Lung (tissue), 12 donors: Measurements from ENCODE around the gene SYNPO2. TPM values are rescaled to one million over a fixed set of nuclear protein-coding genes. Genes with fewer than 3 reads are reported as not detected.

Experiments used
- ATAC-seq: fragments of 200-7000 bp; cut with Tn5 transposase; one replicate; pipeline ENCODE4 v1.9.1; 2020; ENCODE audit warnings: moderate number of reproducible peaks; ENCODE audit not compliant: insufficient read depth, low FRiP score
- DNase-seq, 3 donors: peaks; one replicate each; pipeline ENCODE4 v3.0.0-alpha.2; 2013 to 2017
- H3K27ac ChIP-seq, 2 donors: one replicate each; pipeline ENCODE4 v1.5.1; 2013; ENCODE audit warnings: mild to moderate bottlenecking in 2 of 2, moderate library complexity in 2 of 2, control low read depth in 1 of 2, inconsistent platforms in 1 of 2, low read depth in 1 of 2, low read length in 1 of 2
- H3K27me3 ChIP-seq, 3 donors: one replicate each; pipeline ENCODE4 v1.5.1; 2013; ENCODE audit warnings: low read length in 2 of 3; ENCODE audit not compliant: control insufficient read depth in 3 of 3, insufficient read depth in 3 of 3
- H3K36me3 ChIP-seq, 4 donors: one replicate each; pipeline ENCODE4 v1.5.1; 2013; ENCODE audit warnings: low read length in 4 of 4, mild to moderate bottlenecking in 1 of 4, moderate library complexity in 1 of 4; ENCODE audit not compliant: control insufficient read depth in 4 of 4, insufficient read depth in 4 of 4
- H3K4me1 ChIP-seq, 5 donors: one replicate each; pipeline ENCODE4 v1.5.1; 2013; ENCODE audit warnings: low read length in 5 of 5, mild to moderate bottlenecking in 2 of 5, moderate library complexity in 1 of 5; ENCODE audit not compliant: control insufficient read depth in 5 of 5, insufficient read depth in 5 of 5
- H3K4me3 ChIP-seq: one replicate; pipeline ENCODE4 v1.5.1; 2013; ENCODE audit warnings: mild to moderate bottlenecking, control low read depth, moderate library complexity
- H3K9ac ChIP-seq, 2 donors: one replicate each; pipeline ENCODE4 v1.5.1; 2013; ENCODE audit warnings: low read length in 2 of 2, control low read depth in 1 of 2; ENCODE audit not compliant: insufficient read depth in 1 of 2
- H3K9me3 ChIP-seq, 4 donors: one replicate each; pipeline ENCODE4 v1.5.1; 2013; ENCODE audit warnings: low read length in 3 of 4, mild to moderate bottlenecking in 1 of 4, moderate library complexity in 1 of 4; ENCODE audit not compliant: control insufficient read depth in 4 of 4, insufficient read depth in 3 of 4
- WGBS, 2 donors: extraction: QIAGEN DNeasy Blood & Tissue Kit; methylation state at CpG; one replicate each; pipeline ENCODE4 v1.1.7; 2013; 5-methylcytosine and 5-hydroxymethylcytosine counted together
- polyA plus RNA-seq, 2 donors: library from polyadenylated mRNA; stranded (reverse); fragments of 200-250 nt; gene quantifications; one replicate each; pipeline ENCODE4 v1.2.1, GENCODE V29; 2013
- total RNA-seq, 2 donors: library from RNA; depleted of rRNA in 1 of 2; stranded (reverse); fragments of >200 nt in 1 of 2; gene quantifications; one replicate each; pipeline ENCODE4 v1.2.1, GENCODE V29; 2014 to 2021
- TF ChIP-seq, protein P1 (sequence below): IDR thresholded peaks from 2 replicates; pipeline ENCODE4 v1.5.1; 2012; ENCODE audit warnings: mild to moderate bottlenecking; ENCODE audit errors: control extremely low read depth, extremely low read depth
- donor health status: control.
- donor health status: control.
- donor health status: Bipolar disorder and iron deficiency.
- donor health status: healthy.
- donor health status: DM: yes; HTN: yes; CAD: no.

The SYNPO2 gene
- total and polyA plus RNA-seq, 4 donors, result 3.5 to 27.6 (median 10.1) TPM

GRCh38 chr4:118948545-118949144, 60.0 kb downstream of the SYNPO2 start:
- H3K27ac ChIP-seq, result no peak overlapping the region
- no peaks in the 10 kb centered on the region for H3K27me3 ChIP-seq
- H3K4me3 ChIP-seq, result no peak overlapping the region
- no peak overlapping the region for H3K9ac ChIP-seq
- ATAC-seq (no peak), DNase-seq (no peak)
- no peaks in the 10 kb centered on the region for H3K36me3 ChIP-seq
- WGBS, 2 donors, result 52 to 58% methylated on average over 3 of the region's 3 CpGs
- peaks cover 0 to 26% (median 0%) of the 10 kb centered on the region in 5 donors for H3K4me1 ChIP-seq
- no peaks in the 10 kb centered on the region for H3K9me3 ChIP-seq
- TF ChIP-seq, protein P1, sequence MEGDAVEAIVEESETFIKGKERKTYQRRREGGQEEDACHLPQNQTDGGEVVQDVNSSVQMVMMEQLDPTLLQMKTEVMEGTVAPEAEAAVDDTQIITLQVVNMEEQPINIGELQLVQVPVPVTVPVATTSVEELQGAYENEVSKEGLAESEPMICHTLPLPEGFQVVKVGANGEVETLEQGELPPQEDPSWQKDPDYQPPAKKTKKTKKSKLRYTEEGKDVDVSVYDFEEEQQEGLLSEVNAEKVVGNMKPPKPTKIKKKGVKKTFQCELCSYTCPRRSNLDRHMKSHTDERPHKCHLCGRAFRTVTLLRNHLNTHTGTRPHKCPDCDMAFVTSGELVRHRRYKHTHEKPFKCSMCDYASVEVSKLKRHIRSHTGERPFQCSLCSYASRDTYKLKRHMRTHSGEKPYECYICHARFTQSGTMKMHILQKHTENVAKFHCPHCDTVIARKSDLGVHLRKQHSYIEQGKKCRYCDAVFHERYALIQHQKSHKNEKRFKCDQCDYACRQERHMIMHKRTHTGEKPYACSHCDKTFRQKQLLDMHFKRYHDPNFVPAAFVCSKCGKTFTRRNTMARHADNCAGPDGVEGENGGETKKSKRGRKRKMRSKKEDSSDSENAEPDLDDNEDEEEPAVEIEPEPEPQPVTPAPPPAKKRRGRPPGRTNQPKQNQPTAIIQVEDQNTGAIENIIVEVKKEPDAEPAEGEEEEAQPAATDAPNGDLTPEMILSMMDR, result no peak

- peaks cover 0 to 35% (median 0%) of the 10 kb centered on the region in 5 donors for H3K4me1 ChIP-seq
- ATAC-seq (no peak), DNase-seq (no peak)
- H3K4me3 ChIP-seq, result no peak overlapping the region
- H3K36me3 ChIP-seq, result no peaks in the 10 kb centered on the region
- TF ChIP-seq, protein P1, result no peak
- WGBS, 2 donors, result 73 to 91% methylated on average over 2 of the region's 2 CpGs
- no peaks in the 10 kb centered on the region for H3K9me3 ChIP-seq
- peak overlapping the region in 1 of 2 donors; percentile 55 for H3K27ac ChIP-seq
- H3K9ac ChIP-seq, result no peak overlapping the region
- H3K27me3 ChIP-seq, result no peaks in the 10 kb centered on the region
Measured at GRCh38 chr4:118950224-118950623, 61.6 kb downstream of the SYNPO2 start.

DNA sequence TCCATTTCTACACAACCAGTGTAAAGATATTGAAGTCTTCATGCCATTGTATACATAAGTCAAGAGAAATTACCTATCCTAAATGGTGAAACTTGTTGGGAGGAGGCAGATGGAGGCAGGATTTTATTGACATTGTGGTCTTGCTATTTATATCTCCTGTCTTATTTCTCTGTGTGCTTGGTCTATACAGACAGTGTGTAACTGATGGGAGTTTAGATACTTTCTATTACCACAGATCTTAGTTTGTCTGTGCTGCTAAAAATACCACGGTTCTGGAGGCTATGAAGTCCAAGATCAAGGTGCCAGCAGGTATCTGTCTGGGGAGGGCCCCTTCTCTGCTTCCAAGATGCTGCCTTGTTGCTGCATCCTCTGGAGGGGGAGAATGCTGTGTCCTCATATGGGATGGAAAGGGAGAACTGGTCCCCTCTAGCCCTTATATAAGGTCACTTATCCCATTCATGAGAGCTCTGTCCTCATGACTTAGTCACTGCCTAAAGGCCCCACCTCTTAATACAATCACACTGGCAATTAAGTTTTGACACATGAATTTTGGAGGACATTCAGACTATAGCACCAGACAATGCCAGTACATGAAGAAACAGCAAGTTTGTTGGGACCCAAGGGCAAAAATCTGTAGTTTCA, 62.4 kb downstream of the SYNPO2 start:
- no peaks in the 10 kb centered on the region for H3K9me3 ChIP-seq
- H3K4me1 ChIP-seq, result peaks cover 0 to 38% (median 0%) of the 10 kb centered on the region in 5 donors
- WGBS, 2 donors, result 72 to 84% methylated on average over 1 of the region's 1 CpG
- H3K27me3 ChIP-seq, result no peaks in the 10 kb centered on the region
- no peak for ATAC-seq
- no peak overlapping the region for H3K9ac ChIP-seq
- no peak overlapping the region for H3K4me3 ChIP-seq
- TF ChIP-seq, protein P1, result no peak
- H3K27ac ChIP-seq, result peak overlapping the region in 1 of 2 donors; percentile 26
- H3K36me3 ChIP-seq, result no peaks in the 10 kb centered on the region
- DNase-seq, result no peak
